Psoas muscle (tissue), 8 donors: ENCODE measurements around the gene KIF6. TPM values are rescaled to one million over a fixed set of nuclear protein-coding genes. Genes with fewer than 3 reads are reported as not detected.

Experiments
- ATAC-seq, 4 donors: fragments of 200-7000 bp; cut with Tn5 transposase; one replicate each; pipeline ENCODE4 v1.9.1; 2020; ENCODE audit warnings: moderate library complexity in 3 of 4, mild to moderate bottlenecking in 2 of 4
- DNase-seq, 2 donors: peaks; one replicate each; pipeline ENCODE4 v3.0.0-alpha.2; 2020
- H3K27ac ChIP-seq: fragments of 200-600 bp; one replicate; pipeline ENCODE4 v1.8.0; 2022
- H3K27me3 ChIP-seq, 3 donors: fragments of 200-600 bp in 1 of 3; one replicate each; pipeline versions ENCODE4 v1.6.1 to v1.8.0; 2013 to 2022; ENCODE audit warnings: low read length in 2 of 3, mild to moderate bottlenecking in 2 of 3, moderate library complexity in 1 of 3; ENCODE audit not compliant: insufficient read depth in 3 of 3
- H3K36me3 ChIP-seq, 2 donors: fragments of 200-600 bp in 1 of 2; one replicate each; pipeline versions ENCODE4 v1.6.1 to v1.8.0; 2013 to 2022; ENCODE audit warnings: low read depth in 1 of 2, mild to moderate bottlenecking in 1 of 2, moderate library complexity in 1 of 2; ENCODE audit not compliant: insufficient read depth in 1 of 2
- H3K4me1 ChIP-seq: fragments of 200-600 bp; one replicate; pipeline ENCODE4 v1.8.0; 2022
- H3K4me3 ChIP-seq: fragments of 200-600 bp; one replicate; pipeline ENCODE4 v1.8.0; 2022; ENCODE audit warnings: mild to moderate bottlenecking
- H3K9me3 ChIP-seq: fragments of 200-600 bp; one replicate; pipeline ENCODE4 v1.8.0; 2022
- CTCF ChIP-seq: fragments of 200-600 bp; IDR thresholded peaks from one replicate; pipeline ENCODE4 v1.8.0; 2022; ENCODE audit warnings: antibody characterized with exemption
- WGBS, 3 donors: extraction: QIAGEN DNeasy Blood & Tissue Kit; methylation state at CpG; one replicate each; pipeline versions ENCODE4 v1.1.6 to v1.1.7; 2013; 5-methylcytosine and 5-hydroxymethylcytosine counted together
- intact Hi-C, 2 donors: fragments of 100-400 bp; cut with DNase I; formaldehyde crosslinking; loops; one replicate each; pipeline versions ENCODE4 v1.11.0 to v1.14.2; 2022
- polyA plus RNA-seq, 3 donors: library from polyadenylated mRNA; stranded (reverse); fragments of 200-250 nt; gene quantifications; one replicate each; pipeline ENCODE4 v1.2.3, GENCODE V29; 2013
- total RNA-seq, 4 donors: library from RNA; stranded (reverse); fragmentation: NEBNext Ultra II Directional in 2 of 4; extraction: Animal tissue kit (Norgen Biotek cat#: 25700) in 2 of 4; gene quantifications; one replicate each; pipeline versions ENCODE4 v1.2.1 to v1.2.4, GENCODE V29; 2021 to 2023
- donor health status: healthy with polysubstance abuse.
- donor health status: DM: no; HTN: no; CAD: no; lungs with moderate emphysema.
- donor health status: Bipolar disorder and iron deficiency.
- donor health status: healthy.
- donor health status: DM: yes; HTN: yes; CAD: no.
- donor health status: DM: no; HTN: no; CAD: no.
- donor health status: DM: no; HTN: no; CAD: no.
- donor health status: DM: yes; HTN: yes; CAD: no.

Gene KIF6
- total and polyA plus RNA-seq, 7 donors = 0.03 to 0.17 (median 0.09) TPM; not detected in 2

- no peaks in the 10 kb centered on the region for H3K27me3 ChIP-seq
- DNase-seq (no peak), ATAC-seq (no peak)
- WGBS, 3 donors = 39 to 63% (median 47%) methylated on average over 4 of the region's 4 CpGs
- H3K36me3 ChIP-seq = no peaks in the 10 kb centered on the region
- no peaks in the 10 kb centered on the region for H3K9me3 ChIP-seq
- no peak for TF ChIP-seq CTCF
- intact Hi-C loops = no loop called here
- H3K4me1 ChIP-seq = no peaks in the 10 kb centered on the region
- no peak overlapping the region for H3K4me3 ChIP-seq
- H3K27ac ChIP-seq = no peak overlapping the region
These were observed 194.9 kb downstream of the KIF6 start for GRCh38 chr6:39530201-39530759.

- WGBS, 3 donors = 70 to 83% (median 75%) methylated on average over 2 of the region's 2 CpGs
- Histone ChIP-seq H3K27ac (no peak overlapping the region), H3K4me1 (no peaks in the 10 kb centered on the region), H3K4me3 (no peak overlapping the region), H3K27me3 (no peaks in the 10 kb centered on the region), H3K36me3 (no peaks in the 10 kb centered on the region), H3K9me3 (no peaks in the 10 kb centered on the region)
- ATAC-seq = no peak
- intact Hi-C loops = no loop called here
- no peak for TF ChIP-seq CTCF
- no peak for DNase-seq
These were observed 197.2 kb downstream of the KIF6 start for GRCh38 chr6:39527792-39528564.

GRCh38 chr6:39524007-39524406 is 201.2 kb downstream of the KIF6 start:
- ATAC-seq = no peak
- WGBS, 3 donors = 86 to 96% (median 93%) methylated on average over 2 of the region's 2 CpGs
- intact Hi-C loops = no loop called here

GRCh38 chr6:39521958-39522357 is 203.2 kb downstream of the KIF6 start:
- no peak for TF ChIP-seq CTCF
- intact Hi-C loops = no loop called here
- no peak overlapping the region for H3K27ac ChIP-seq
- WGBS, 3 donors = 50 to 63% (median 51%) methylated on average over 2 of the region's 2 CpGs
- peaks cover 0 to 6% (median 0%) of the 10 kb centered on the region in 3 donors for H3K27me3 ChIP-seq
- H3K4me1 ChIP-seq = no peaks in the 10 kb centered on the region
- no peak overlapping the region for H3K4me3 ChIP-seq
- H3K9me3 ChIP-seq = no peaks in the 10 kb centered on the region
- DNase-seq (no peak), ATAC-seq (no peak)
- H3K36me3 ChIP-seq = no peaks in the 10 kb centered on the region

More at GRCh38 chr6:39524007-39524406, 201.2 kb downstream of the KIF6 start:
- no peak for TF ChIP-seq CTCF
- no peaks in the 10 kb centered on the region for H3K36me3 ChIP-seq
- H3K27ac ChIP-seq = no peak overlapping the region
- no peaks in the 10 kb centered on the region for H3K4me1 ChIP-seq
- H3K9me3 ChIP-seq = no peaks in the 10 kb centered on the region
- DNase-seq = no peak
- no peak overlapping the region for H3K4me3 ChIP-seq
- peaks cover 0 to 6% (median 0%) of the 10 kb centered on the region in 3 donors for H3K27me3 ChIP-seq
